Tibial nerve (tissue), 4 donors: ENCODE results near the gene IP6K3. TPM values are rescaled to one million over a fixed set of nuclear protein-coding genes. Genes with fewer than 3 reads are reported as not detected.
A peak's percentile ranks its signal among the peaks of the same experiment; 100 is the strongest.

Experiments
- DNase-seq, 2 donors: peaks; one replicate each; pipeline ENCODE4 v3.0.0-alpha.2; 2019; ENCODE audit warnings: low spot score in 2 of 2
- H3K27ac ChIP-seq, 4 donors: fragments of 200-600 bp; sonication (generic) in 3 of 4; one replicate each; pipeline ENCODE4 v1.5.1; 2017 to 2019; ENCODE audit warnings: mild to moderate bottlenecking in 1 of 4
- H3K27me3 ChIP-seq, 2 donors: fragments of 200-600 bp; sonication (generic) in 1 of 2; one replicate each; pipeline versions ENCODE4 v1.5.1 to v1.6.0; 2017 to 2019
- H3K36me3 ChIP-seq, 3 donors: fragments of 200-600 bp; sonication (generic); one replicate each; pipeline ENCODE4 v1.5.1; 2018 to 2019
- H3K4me1 ChIP-seq, 4 donors: fragments of 200-600 bp; sonication (generic) in 3 of 4; one replicate each; pipeline ENCODE4 v1.5.1; 2017 to 2019
- H3K4me3 ChIP-seq, 4 donors: fragments of 200-600 bp; sonication (generic) in 3 of 4; one replicate each; pipeline ENCODE4 v1.5.1; 2017 to 2019; ENCODE audit warnings: mild to moderate bottlenecking in 1 of 4, moderate library complexity in 1 of 4
- H3K9me3 ChIP-seq, 4 donors: fragments of 200-600 bp; sonication (generic) in 3 of 4; one replicate each; pipeline ENCODE4 v1.5.1; 2017 to 2019
- EP300 ChIP-seq, 2 donors: sonication (generic); formaldehyde crosslinking; IDR thresholded peaks; one replicate each; pipeline ENCODE4 v1.6.1; 2017; ENCODE audit warnings: antibody characterized with exemption in 2 of 2, mild to moderate bottlenecking in 1 of 2
- POLR2A ChIP-seq, 2 donors: fragments of 450-650 bp; IDR thresholded peaks; one replicate each; pipeline ENCODE4 v1.6.1; 2017; ENCODE audit warnings: antibody characterized with exemption in 2 of 2, mild to moderate bottlenecking in 2 of 2, moderate library complexity in 2 of 2
- WGBS, 2 donors: methylation state at CpG; one replicate each; pipeline ENCODE4 v1.1.5; 2018; 5-methylcytosine and 5-hydroxymethylcytosine counted together
- total RNA-seq, 4 donors: library from RNA; depleted of rRNA; stranded (reverse); fragments of >200 nt; gene quantifications; one replicate each; pipeline ENCODE4 v1.1.0, GENCODE V29; 2016
- TF ChIP-seq, protein P1 (sequence below), 5 experiments: fragments of 200-600 bp in 3 of 5; fragments of 450-650 bp in 2 of 5; sonication (generic) in 3 of 5; IDR thresholded peaks; one replicate each; pipeline ENCODE4 v1.5.1; 2016 to 2019; ENCODE audit warnings: antibody characterized with exemption in 5 of 5, mild to moderate bottlenecking in 3 of 5, moderate library complexity in 2 of 5

The IP6K3 gene
- total RNA-seq, 4 donors from 2014 or later, result 0.39 to 3.0 (median 1.7) TPM

DNA sequence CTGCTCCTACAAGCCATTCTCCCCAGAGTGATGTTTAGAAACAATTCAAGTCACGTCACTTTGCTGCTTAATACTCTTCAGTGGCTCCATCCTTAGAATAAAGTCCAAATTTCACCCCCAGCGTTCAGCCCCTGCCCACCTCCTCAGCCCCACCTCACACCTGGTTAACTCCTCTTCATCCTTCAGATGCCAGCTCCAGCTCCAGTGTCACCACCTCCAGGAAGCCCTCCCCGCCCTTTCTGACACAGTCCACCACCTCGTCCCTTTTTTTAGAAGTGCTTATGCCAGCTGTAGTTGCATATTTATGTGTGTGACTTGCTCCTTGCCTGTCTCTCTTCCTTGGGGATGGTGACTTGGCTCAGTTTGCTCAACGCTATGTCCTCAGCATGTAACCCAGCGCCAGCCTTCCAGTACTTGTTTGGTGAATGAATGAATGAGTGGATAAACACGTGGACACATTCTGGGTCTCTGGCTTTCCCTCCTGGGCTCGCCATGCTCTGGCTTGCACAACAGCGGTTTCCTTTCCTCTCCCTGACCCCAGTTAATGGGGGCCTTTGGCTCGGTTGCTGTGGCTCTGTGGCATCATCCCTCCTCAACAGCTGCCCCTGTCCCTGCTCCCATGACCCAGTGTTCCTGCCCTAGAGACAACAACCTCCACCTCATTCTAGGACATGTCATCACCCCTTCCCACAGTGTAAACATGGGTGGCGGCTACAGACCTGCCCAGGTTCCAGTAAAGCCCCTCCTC, 3.7 kb upstream of the IP6K3 start:
- no peaks in the 10 kb centered on the region for H3K27me3 ChIP-seq
- H3K36me3 ChIP-seq, result no peaks in the 10 kb centered on the region
- 56 to 58% methylated on average over 11 of the region's 11 CpGs for WGBS, 2 donors
- H3K27ac ChIP-seq, result no peak overlapping the region
- H3K4me1 ChIP-seq, result peaks cover 0 to 20% (median 2%) of the 10 kb centered on the region in 4 donors
- no peak overlapping the region for H3K4me3 ChIP-seq
- no peak for TF ChIP-seq POLR2A (IDR thresholded peaks at IDR 0.05)
- TF ChIP-seq, protein P1, sequence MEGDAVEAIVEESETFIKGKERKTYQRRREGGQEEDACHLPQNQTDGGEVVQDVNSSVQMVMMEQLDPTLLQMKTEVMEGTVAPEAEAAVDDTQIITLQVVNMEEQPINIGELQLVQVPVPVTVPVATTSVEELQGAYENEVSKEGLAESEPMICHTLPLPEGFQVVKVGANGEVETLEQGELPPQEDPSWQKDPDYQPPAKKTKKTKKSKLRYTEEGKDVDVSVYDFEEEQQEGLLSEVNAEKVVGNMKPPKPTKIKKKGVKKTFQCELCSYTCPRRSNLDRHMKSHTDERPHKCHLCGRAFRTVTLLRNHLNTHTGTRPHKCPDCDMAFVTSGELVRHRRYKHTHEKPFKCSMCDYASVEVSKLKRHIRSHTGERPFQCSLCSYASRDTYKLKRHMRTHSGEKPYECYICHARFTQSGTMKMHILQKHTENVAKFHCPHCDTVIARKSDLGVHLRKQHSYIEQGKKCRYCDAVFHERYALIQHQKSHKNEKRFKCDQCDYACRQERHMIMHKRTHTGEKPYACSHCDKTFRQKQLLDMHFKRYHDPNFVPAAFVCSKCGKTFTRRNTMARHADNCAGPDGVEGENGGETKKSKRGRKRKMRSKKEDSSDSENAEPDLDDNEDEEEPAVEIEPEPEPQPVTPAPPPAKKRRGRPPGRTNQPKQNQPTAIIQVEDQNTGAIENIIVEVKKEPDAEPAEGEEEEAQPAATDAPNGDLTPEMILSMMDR (IDR thresholded peaks at IDR 0.05), result no peak
- TF ChIP-seq EP300 (IDR thresholded peaks at IDR 0.05), result no peak
- no peaks in the 10 kb centered on the region for H3K9me3 ChIP-seq
- DNase-seq, result no peak

DNA sequence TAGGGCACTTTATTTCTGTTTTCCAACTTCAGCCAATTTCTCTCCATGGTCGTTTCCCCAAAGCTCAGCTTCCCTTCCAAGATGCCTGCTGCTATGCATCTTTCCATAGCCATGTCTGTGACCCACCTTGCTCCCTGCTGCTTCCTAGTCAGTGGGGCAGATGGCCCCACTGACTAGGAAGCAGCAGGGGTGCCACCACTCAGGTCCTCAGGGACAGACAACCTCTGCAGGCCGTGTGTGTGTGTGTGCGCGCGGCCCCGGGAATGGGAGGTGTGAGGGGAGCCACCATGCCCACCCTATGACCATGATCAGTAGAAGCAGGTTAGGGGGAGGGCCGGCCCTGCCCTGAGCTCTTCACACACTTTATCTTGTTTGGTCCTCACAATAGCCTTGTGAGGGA, 2.7 kb upstream of the IP6K3 start:
- no peaks in the 10 kb centered on the region for H3K36me3 ChIP-seq
- H3K27me3 ChIP-seq, result no peaks in the 10 kb centered on the region
- no peaks in the 10 kb centered on the region for H3K9me3 ChIP-seq
- WGBS, 2 donors, result 83 to 87% methylated on average over 7 of the region's 7 CpGs
- TF ChIP-seq POLR2A (IDR thresholded peaks at IDR 0.05), result no peak
- TF ChIP-seq, protein P1 (IDR thresholded peaks at IDR 0.05), result no peak
- no peak for TF ChIP-seq EP300 (IDR thresholded peaks at IDR 0.05)
- no peak overlapping the region for H3K27ac ChIP-seq
- DNase-seq, result no peak
- no peak overlapping the region for H3K4me3 ChIP-seq
- peaks cover 0 to 30% (median 5%) of the 10 kb centered on the region in 4 donors for H3K4me1 ChIP-seq

DNA sequence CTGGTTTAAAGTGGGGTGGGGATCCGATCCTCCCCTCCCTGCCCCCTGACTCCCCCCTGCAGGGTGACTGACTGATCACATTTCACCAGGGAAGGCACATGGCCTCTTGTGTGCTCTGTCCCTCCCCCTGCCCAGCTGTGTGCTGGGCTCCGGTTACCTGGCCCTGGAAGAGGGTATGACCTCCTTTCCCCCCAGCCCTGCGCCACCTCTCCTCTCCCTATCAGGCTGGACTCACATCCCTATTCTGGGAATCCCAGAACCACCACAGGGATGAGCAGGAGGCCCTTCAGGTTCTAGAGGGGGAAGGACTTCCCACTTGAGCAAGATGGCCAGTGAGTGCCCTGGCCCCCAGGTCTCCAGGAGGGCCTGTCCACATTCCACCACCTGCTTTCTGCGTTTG, 2.1 kb upstream of the IP6K3 start:
- no peaks in the 10 kb centered on the region for H3K36me3 ChIP-seq

DNA sequence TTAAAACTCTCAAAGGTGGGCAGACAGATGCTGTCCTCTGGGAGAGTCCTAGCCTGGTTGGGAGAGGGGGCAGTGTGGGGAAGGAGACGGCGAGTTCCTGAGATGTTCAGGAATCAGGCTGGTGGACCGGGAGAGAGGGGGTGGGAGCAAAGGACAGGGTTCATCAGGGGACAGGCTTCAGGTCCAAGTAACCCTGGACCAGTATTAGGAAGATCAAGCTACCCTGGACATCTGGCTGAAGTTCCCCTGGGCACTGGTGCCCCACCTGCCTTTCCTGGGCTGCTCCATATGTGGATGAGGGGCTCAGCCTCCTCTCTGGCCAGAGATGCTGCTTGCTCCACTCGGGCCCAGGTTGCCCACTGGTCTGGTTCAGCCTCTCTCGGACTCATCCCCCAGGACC, 1.1 kb upstream of the IP6K3 start:
- no peak overlapping the region for H3K4me3 ChIP-seq
- H3K36me3 ChIP-seq, result no peaks in the 10 kb centered on the region
- H3K27ac ChIP-seq, result no peak overlapping the region
- H3K27me3 ChIP-seq, result no peaks in the 10 kb centered on the region
- 87 to 90% methylated on average over 5 of the region's 5 CpGs for WGBS, 2 donors
- no peaks in the 10 kb centered on the region for H3K9me3 ChIP-seq
- peaks cover 0 to 35% (median 5%) of the 10 kb centered on the region in 4 donors for H3K4me1 ChIP-seq
- TF ChIP-seq EP300 (IDR thresholded peaks at IDR 0.05) (no peak), POLR2A (IDR thresholded peaks at IDR 0.05) (no peak)
- TF ChIP-seq, protein P1 (IDR thresholded peaks at IDR 0.05), result no peak
- DNase-seq, result no peak

More for the DNA sequence above, 2.1 kb upstream of the IP6K3 start:
- Histone ChIP-seq H3K27me3 (no peaks in the 10 kb centered on the region), H3K4me3 (no peak overlapping the region), H3K27ac (no peak overlapping the region), H3K9me3 (no peaks in the 10 kb centered on the region), H3K4me1 (peaks cover 0 to 35% (median 5%) of the 10 kb centered on the region in 4 donors)
- WGBS, 2 donors, result 87 to 90% methylated on average over 4 of the region's 4 CpGs
- no peak for DNase-seq
- TF ChIP-seq, protein P1 (IDR thresholded peaks at IDR 0.05), result no peak
- TF ChIP-seq EP300 (IDR thresholded peaks at IDR 0.05), result no peak
- no peak for TF ChIP-seq POLR2A (IDR thresholded peaks at IDR 0.05)

DNA sequence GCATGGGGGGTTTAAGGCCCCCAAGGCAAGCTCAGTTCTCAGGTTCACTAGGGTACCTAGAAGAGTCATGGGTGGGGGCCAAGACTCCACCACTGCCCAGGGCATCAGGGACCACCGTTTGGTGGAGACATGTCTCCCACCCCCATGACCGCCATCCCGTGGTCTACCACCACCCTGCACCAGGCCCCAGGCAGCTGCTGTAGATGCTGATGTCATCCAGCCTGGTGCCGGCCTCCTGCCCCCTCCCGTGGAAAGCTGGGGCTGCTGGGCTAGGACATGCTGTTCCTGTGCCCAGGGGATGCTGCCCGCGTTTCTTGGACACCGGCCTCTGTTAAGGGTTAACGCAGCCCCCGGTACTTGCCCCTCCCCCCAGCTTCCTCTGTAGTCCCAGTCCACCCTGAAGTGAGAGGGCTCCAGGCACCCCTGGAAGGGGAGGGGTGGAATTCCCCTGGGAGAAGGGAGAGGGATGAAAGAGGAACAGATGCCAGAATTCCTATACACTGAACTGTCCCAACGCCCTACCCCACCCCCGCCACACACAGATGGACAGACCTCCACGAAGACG, 587 bp downstream of the IP6K3 start:
- Histone ChIP-seq H3K4me3 (peak overlapping the region in 3 of 4 donors; percentile 12 to 37 (median 33)), H3K9me3 (no peaks in the 10 kb centered on the region), H3K27ac (peak overlapping the region; percentile 22 to 79 (median 64)), H3K27me3 (no peaks in the 10 kb centered on the region), H3K4me1 (peaks cover 0 to 35% (median 5%) of the 10 kb centered on the region in 4 donors), H3K36me3 (no peaks in the 10 kb centered on the region)
- TF ChIP-seq, protein P1 (IDR thresholded peaks at IDR 0.05), result no peak
- no peak for TF ChIP-seq POLR2A (IDR thresholded peaks at IDR 0.05)
- TF ChIP-seq EP300 (IDR thresholded peaks at IDR 0.05), result peak in 1 of 2 donors; percentile 62
- 17 to 24% methylated on average over 6 to 14 of the region's 14 CpGs for WGBS, 2 donors
- DNase-seq, result peak in 1 of 2 donors; percentile 11
